Measurements from ENCODE around the gene FHL3. TPM values are rescaled to one million over a fixed set of nuclear protein-coding genes. Genes with fewer than 3 reads are reported as not detected.

The FHL3 gene
- total and polyA plus RNA-seq, 2 experiments from 2014 or later, result 28.3 to 49.0 TPM

GRCh38 chr1:38051079-38051543 lies 45.8 kb upstream of the FHL3 start:
- H3K27me3 Mint-ChIP-seq (ENCODE audit: insufficient read depth, low read depth, poor library complexity), result peaks cover 24% of the 10 kb centered on the region
- H3K27ac ChIP-seq (ENCODE audit: low read depth), result no peak overlapping the region
- H3K36me3 ChIP-seq (ENCODE audit: insufficient read depth), result no peaks in the 10 kb centered on the region
- H3K4me3 Mint-ChIP-seq, result no peak overlapping the region
- no peak overlapping the region for H2AFZ ChIP-seq
- H3K79me2 ChIP-seq (replicated peaks; ENCODE audit: insufficient read depth), result no peaks in the 10 kb centered on the region; the same call in 1 of the 2 replicates
- H3K4me1 ChIP-seq (ENCODE audit: insufficient read depth), result peaks cover 21% of the 10 kb centered on the region
- ATAC-seq, result no peak
- H3F3A ChIP-seq (replicated peaks; ENCODE audit: low read depth), result no peaks in the 10 kb centered on the region; the same call in 1 of the 2 replicates
- H3K4me1 Mint-ChIP-seq, result peaks cover 51% of the 10 kb centered on the region
- no peak for DNase-seq (ENCODE audit: low spot score)
- peaks cover 3% of the 10 kb centered on the region; the same call in 1 of the 2 replicates for H4K20me1 ChIP-seq (replicated peaks; ENCODE audit: insufficient read depth)
- H3K9me3 Mint-ChIP-seq, result no peaks in the 10 kb centered on the region
- 0 out of 3 replicates have a peak, but pooled peaks cover 2% of the 10 kb centered on the region for H3K36me3 Mint-ChIP-seq (ENCODE audit: low read depth)
- TF ChIP-seq EZH2phosphoT487 (IDR thresholded peaks at IDR 0.05; ENCODE audit: unreplicated experiment) (no peak), POLR2AphosphoS5 (IDR thresholded peaks at IDR 0.05; ENCODE audit: low read depth) (no peak), ZNF114 (CRISPR knock-in tag; IDR thresholded peaks at IDR 0.05) (no peak), CTCF (conservative IDR thresholded peaks at IDR 0.05; ENCODE audit: low read depth in 2 of 2) (no peak), ZNF462 (CRISPR knock-in tag; IDR thresholded peaks at IDR 0.05) (no peak), ZNF331 (CRISPR knock-in tag; IDR thresholded peaks at IDR 0.05; ENCODE audit: low read depth) (no peak), CREB1 (CRISPR knock-in tag; IDR thresholded peaks at IDR 0.05; ENCODE audit: low read depth) (no peak), JUNB (IDR thresholded peaks at IDR 0.05; ENCODE audit: unreplicated experiment) (no peak), REST (IDR thresholded peaks at IDR 0.05; ENCODE audit: unreplicated experiment) (no peak), EZH2 (IDR thresholded peaks at IDR 0.05; ENCODE audit: low read depth, unreplicated experiment) (no peak), STAT1 (IDR thresholded peaks at IDR 0.05; ENCODE audit: unreplicated experiment) (no peak), ETS1 (IDR thresholded peaks at IDR 0.05) (no peak), NANOG (IDR thresholded peaks at IDR 0.05; ENCODE audit: borderline replicate concordance) (no peak)
- H3K9me2 ChIP-seq (ENCODE audit: insufficient read depth), result no peaks in the 10 kb centered on the region
- H3K4me2 ChIP-seq, result no peak overlapping the region
- no peak overlapping the region for H3K4me3 ChIP-seq
- H3K27ac Mint-ChIP-seq, result no peak overlapping the region
- H3K27me3 ChIP-seq (ENCODE audit: insufficient read depth), result peaks cover 32% of the 10 kb centered on the region

Data from GM23338 (cell line).